GM12864 (cell line): ENCODE measurements around the gene SNRNP27.

Source experiments
- DNase-seq: peaks from one replicate; pipeline ENCODE4 v3.0.0-alpha.2; 2011; ENCODE audit warnings: low read depth
- H3K4me3 ChIP-seq: 2 replicates; pipeline ENCODE4 v1.5.1; 2011; ENCODE audit warnings: mild to moderate bottlenecking, low read depth, low read length, control low read depth
- TF ChIP-seq, protein P1 (sequence below): IDR thresholded peaks from 2 replicates; pipeline ENCODE4 v1.5.1; 2011; ENCODE audit warnings: low read depth, mild to moderate bottlenecking, moderate library complexity, low read length, control low read depth, inconsistent platforms; ENCODE audit errors: missing control alignments

Gene SNRNP27

DNA sequence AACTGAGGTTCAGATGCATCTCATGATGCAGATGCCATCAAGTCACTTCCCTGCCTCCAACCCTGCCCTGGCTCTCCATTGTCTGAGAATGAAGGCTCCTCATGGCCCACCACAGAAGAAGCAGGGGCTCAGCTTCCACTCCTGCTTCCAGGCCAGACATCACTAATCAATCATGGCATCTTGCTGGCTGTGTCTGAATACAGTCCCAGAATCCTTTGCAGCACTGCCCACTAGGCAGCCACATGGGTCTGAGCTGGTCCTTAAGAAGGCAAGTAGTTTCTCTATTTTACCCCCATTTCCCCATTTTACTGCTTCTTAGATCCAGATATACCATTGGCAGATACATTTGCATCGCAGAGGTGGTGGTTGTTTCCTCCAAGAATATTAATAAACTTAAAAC is 60.3 kb downstream of the SNRNP27 start:
- TF ChIP-seq, protein P1, sequence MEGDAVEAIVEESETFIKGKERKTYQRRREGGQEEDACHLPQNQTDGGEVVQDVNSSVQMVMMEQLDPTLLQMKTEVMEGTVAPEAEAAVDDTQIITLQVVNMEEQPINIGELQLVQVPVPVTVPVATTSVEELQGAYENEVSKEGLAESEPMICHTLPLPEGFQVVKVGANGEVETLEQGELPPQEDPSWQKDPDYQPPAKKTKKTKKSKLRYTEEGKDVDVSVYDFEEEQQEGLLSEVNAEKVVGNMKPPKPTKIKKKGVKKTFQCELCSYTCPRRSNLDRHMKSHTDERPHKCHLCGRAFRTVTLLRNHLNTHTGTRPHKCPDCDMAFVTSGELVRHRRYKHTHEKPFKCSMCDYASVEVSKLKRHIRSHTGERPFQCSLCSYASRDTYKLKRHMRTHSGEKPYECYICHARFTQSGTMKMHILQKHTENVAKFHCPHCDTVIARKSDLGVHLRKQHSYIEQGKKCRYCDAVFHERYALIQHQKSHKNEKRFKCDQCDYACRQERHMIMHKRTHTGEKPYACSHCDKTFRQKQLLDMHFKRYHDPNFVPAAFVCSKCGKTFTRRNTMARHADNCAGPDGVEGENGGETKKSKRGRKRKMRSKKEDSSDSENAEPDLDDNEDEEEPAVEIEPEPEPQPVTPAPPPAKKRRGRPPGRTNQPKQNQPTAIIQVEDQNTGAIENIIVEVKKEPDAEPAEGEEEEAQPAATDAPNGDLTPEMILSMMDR, result no peak
- no peak for DNase-seq
- no peak overlapping the region for H3K4me3 ChIP-seq
